ENCODE data around the gene FOCAD. TPM values are rescaled to one million over a fixed set of nuclear protein-coding genes. Genes with fewer than 3 reads are reported as not detected.

The FOCAD gene
- total RNA-seq, 2 donors from 2014 or later = 51.6 to 56.8 TPM

- H3K4me3 Mint-ChIP-seq = no peak overlapping the region
- TF ChIP-seq, protein P1, sequence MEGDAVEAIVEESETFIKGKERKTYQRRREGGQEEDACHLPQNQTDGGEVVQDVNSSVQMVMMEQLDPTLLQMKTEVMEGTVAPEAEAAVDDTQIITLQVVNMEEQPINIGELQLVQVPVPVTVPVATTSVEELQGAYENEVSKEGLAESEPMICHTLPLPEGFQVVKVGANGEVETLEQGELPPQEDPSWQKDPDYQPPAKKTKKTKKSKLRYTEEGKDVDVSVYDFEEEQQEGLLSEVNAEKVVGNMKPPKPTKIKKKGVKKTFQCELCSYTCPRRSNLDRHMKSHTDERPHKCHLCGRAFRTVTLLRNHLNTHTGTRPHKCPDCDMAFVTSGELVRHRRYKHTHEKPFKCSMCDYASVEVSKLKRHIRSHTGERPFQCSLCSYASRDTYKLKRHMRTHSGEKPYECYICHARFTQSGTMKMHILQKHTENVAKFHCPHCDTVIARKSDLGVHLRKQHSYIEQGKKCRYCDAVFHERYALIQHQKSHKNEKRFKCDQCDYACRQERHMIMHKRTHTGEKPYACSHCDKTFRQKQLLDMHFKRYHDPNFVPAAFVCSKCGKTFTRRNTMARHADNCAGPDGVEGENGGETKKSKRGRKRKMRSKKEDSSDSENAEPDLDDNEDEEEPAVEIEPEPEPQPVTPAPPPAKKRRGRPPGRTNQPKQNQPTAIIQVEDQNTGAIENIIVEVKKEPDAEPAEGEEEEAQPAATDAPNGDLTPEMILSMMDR (conservative IDR thresholded peaks at IDR 0.05) = no peak
- no peak overlapping the region for H3K9ac ChIP-seq (ENCODE audit: extremely low read depth, low read length, poor library complexity, severe bottlenecking)
- 97% methylated on average over 1 of the region's 2 CpGs; no CpG with 5 or more reads in 1 of the 2 experiments for WGBS, 2 experiments (ENCODE audit: insufficient coverage in 1 of 2, insufficient read length in 1 of 2)
- peaks cover 23% of the 10 kb centered on the region for H3K36me3 Mint-ChIP-seq (ENCODE audit: low read depth)
- H3K36me3 ChIP-seq (ENCODE audit: control insufficient read depth, insufficient read depth, low read length) = peaks cover 19% of the 10 kb centered on the region
- no peaks in the 10 kb centered on the region for H3K4me1 ChIP-seq (ENCODE audit: control insufficient read depth, insufficient read depth, low read length)
- H3K9me3 Mint-ChIP-seq = no peaks in the 10 kb centered on the region
- no peaks in the 10 kb centered on the region for H3K9me3 ChIP-seq (ENCODE audit: control insufficient read depth, low read length)
- H3K27ac ChIP-seq (ENCODE audit: low read depth, low read length) = no peak overlapping the region
- H3K27me3 ChIP-seq (ENCODE audit: control insufficient read depth, insufficient read depth, low read length, poor library complexity, severe bottlenecking) = no peaks in the 10 kb centered on the region
- H3K27ac Mint-ChIP-seq = no peak overlapping the region
- H3K4me1 Mint-ChIP-seq = peaks cover 2% of the 10 kb centered on the region
- no peak overlapping the region for H3K4me3 ChIP-seq (ENCODE audit: low read length)
- no peak for DNase-seq
- H3K27me3 Mint-ChIP-seq (ENCODE audit: insufficient read depth) = no peaks in the 10 kb centered on the region
Measured at GRCh38 chr9:20775683-20776082, 91.6 kb downstream of the FOCAD start.

DNA sequence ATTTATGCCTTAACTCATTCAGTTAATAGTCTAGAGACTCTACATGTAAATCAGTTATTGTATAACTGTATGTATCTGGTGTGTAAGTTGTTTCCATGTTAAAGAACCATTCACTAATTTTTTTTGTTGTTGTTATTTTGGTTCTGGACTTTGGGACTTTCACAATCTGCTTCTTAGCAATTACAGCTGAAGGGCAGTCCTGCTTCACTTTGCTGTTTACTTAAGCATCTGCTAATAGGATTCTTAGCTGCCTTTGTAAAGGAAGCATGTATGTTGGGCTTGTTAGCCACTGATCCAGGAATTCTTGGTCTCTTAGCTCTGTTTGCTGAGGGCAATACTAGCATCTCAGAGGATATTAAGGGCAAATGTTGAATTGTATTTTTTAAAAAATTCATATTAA lies 97.0 kb downstream of the FOCAD start:
- peaks cover 16% of the 10 kb centered on the region for H3K36me3 ChIP-seq (ENCODE audit: control insufficient read depth, insufficient read depth, low read length)
- H3K4me3 ChIP-seq (ENCODE audit: low read length) = no peak overlapping the region
- no peaks in the 10 kb centered on the region for H3K9me3 ChIP-seq (ENCODE audit: control insufficient read depth, low read length)
- H3K27me3 Mint-ChIP-seq (ENCODE audit: insufficient read depth) = no peaks in the 10 kb centered on the region
- H3K9ac ChIP-seq (ENCODE audit: extremely low read depth, low read length, poor library complexity, severe bottlenecking) = no peak overlapping the region
- H3K27ac Mint-ChIP-seq = no peak overlapping the region
- peaks cover 5% of the 10 kb centered on the region for H3K4me1 ChIP-seq (ENCODE audit: control insufficient read depth, insufficient read depth, low read length)
- H3K36me3 Mint-ChIP-seq (ENCODE audit: low read depth) = peaks cover 16% of the 10 kb centered on the region
- no peaks in the 10 kb centered on the region for H3K27me3 ChIP-seq (ENCODE audit: control insufficient read depth, insufficient read depth, low read length, poor library complexity, severe bottlenecking)
- H3K4me1 Mint-ChIP-seq = peaks cover 26% of the 10 kb centered on the region
- no peak overlapping the region for H3K4me3 Mint-ChIP-seq
- no peak overlapping the region for H3K27ac ChIP-seq (ENCODE audit: low read depth, low read length)
- DNase-seq = no peak
- H3K9me3 Mint-ChIP-seq = no peaks in the 10 kb centered on the region
- TF ChIP-seq, protein P1 (conservative IDR thresholded peaks at IDR 0.05) = no peak

DNA sequence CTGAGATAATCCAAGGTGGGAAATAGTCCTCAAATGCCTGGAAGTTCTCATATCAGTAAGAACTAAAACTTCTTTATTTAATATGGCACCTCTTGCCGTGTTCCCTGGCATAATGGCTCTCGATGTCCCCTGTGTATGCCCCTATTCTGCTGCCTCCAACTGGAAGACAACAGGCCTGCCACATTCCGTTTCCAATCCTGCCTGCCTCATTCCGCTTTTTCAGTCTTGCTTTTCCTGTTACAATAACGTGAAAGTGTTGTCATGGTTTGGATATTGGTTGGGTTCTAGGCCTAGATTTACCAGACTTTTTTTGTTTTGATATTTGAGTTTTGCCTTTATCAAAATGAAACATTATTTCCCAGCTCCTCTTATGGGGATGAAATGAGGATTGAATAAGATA lies 98.2 kb downstream of the FOCAD start:
- Mint-ChIP-seq H3K4me1 (peaks cover 31% of the 10 kb centered on the region), H3K36me3 (ENCODE audit: low read depth) (peaks cover 13% of the 10 kb centered on the region), H3K9me3 (no peaks in the 10 kb centered on the region), H3K27ac (no peak overlapping the region), H3K4me3 (no peak overlapping the region), H3K27me3 (ENCODE audit: insufficient read depth) (no peaks in the 10 kb centered on the region)
- Histone ChIP-seq H3K4me1 (ENCODE audit: control insufficient read depth, insufficient read depth, low read length) (peaks cover 5% of the 10 kb centered on the region), H3K36me3 (ENCODE audit: control insufficient read depth, insufficient read depth, low read length) (peaks cover 16% of the 10 kb centered on the region), H3K9ac (ENCODE audit: extremely low read depth, low read length, poor library complexity, severe bottlenecking) (no peak overlapping the region), H3K4me3 (ENCODE audit: low read length) (no peak overlapping the region), H3K27me3 (ENCODE audit: control insufficient read depth, insufficient read depth, low read length, poor library complexity, severe bottlenecking) (no peaks in the 10 kb centered on the region), H3K9me3 (ENCODE audit: control insufficient read depth, low read length) (no peaks in the 10 kb centered on the region), H3K27ac (ENCODE audit: low read depth, low read length) (no peak overlapping the region)
- DNase-seq = no peak
- WGBS, 2 experiments (ENCODE audit: insufficient coverage in 1 of 2, insufficient read length in 1 of 2) = 90 to 92% methylated on average over 3 to 5 of the region's 5 CpGs
- TF ChIP-seq, protein P1 (conservative IDR thresholded peaks at IDR 0.05) = no peak
